ENCODE results near the gene RTTN. TPM values are rescaled to one million over a fixed set of nuclear protein-coding genes. Genes with fewer than 3 reads are reported as not detected.

RTTN gene
- total and polyA plus RNA-seq, 2 of the 4 experiments (the other 2 are of a cell fraction) = 5.8 to 19.9 TPM

- ChIA-PET POLR2A (ENCODE audit: unreplicated experiment) (no interaction called here), CTCF (no interaction called here)
- Histone ChIP-seq H4K8ac (ENCODE audit: low read depth in 2 of 2, low read length in 2 of 2) (no peak overlapping the region), H2BK5ac (ENCODE audit: low read depth, low read length, poor library complexity, severe bottlenecking) (no peak overlapping the region), H4K91ac (ENCODE audit: insufficient read depth, low read depth, low read length) (no peak overlapping the region), H3K18ac (ENCODE audit: low read depth, low read length) (no peak overlapping the region), H3K56ac (ENCODE audit: extremely low read depth, insufficient read depth, low read length) (no peak overlapping the region), H3K9ac (ENCODE audit: low read depth, low read length) (no peak overlapping the region), H3K9me1 (ENCODE audit: insufficient read depth, low read length) (0 out of 2 replicates have a peak, but pooled peaks cover 2% of the 10 kb centered on the region), H3K4me3 (ENCODE audit: insufficient read depth, low read depth, low read length) (no peak overlapping the region), H3K4me1 (ENCODE audit: control insufficient read depth, insufficient read depth, low read length) (no peaks in the 10 kb centered on the region), H3K36me3 (ENCODE audit: control insufficient read depth, insufficient read depth, low read length) (no peaks in the 10 kb centered on the region), H3K23ac (ENCODE audit: low read depth, low read length) (no peak overlapping the region), H2BK15ac (ENCODE audit: low read depth, low read length) (no peak overlapping the region), H3K27ac (ENCODE audit: insufficient read depth, low read length) (no peak overlapping the region), H3K14ac (replicated peaks; ENCODE audit: low read depth, low read length) (no peak overlapping the region), H3K79me1 (ENCODE audit: low read depth in 1 of 2, low read length in 2 of 2) (no peaks in the 10 kb centered on the region), H3K9me3 (ENCODE audit: control insufficient read depth, insufficient read depth, low read length) (no peaks in the 10 kb centered on the region), H4K20me1 (ENCODE audit: insufficient read depth, low read length) (no peaks in the 10 kb centered on the region), H2BK120ac (ENCODE audit: low read depth, low read length) (no peak overlapping the region), H3K4me2 (ENCODE audit: low read depth, low read length) (no peak overlapping the region), H2BK20ac (ENCODE audit: low read depth, low read length) (no peak overlapping the region), H2AFZ (replicated peaks; ENCODE audit: low read length, poor library complexity) (no peak overlapping the region), H3K27me3 (ENCODE audit: control insufficient read depth, insufficient read depth, low read length) (no peaks in the 10 kb centered on the region), H4K5ac (ENCODE audit: low read depth, low read length) (no peak overlapping the region), H2AK5ac (ENCODE audit: low read depth, low read length) (no peak overlapping the region), H3K4ac (ENCODE audit: low read depth, low read length) (no peak overlapping the region), H2AK9ac (replicated peaks; ENCODE audit: low read depth, low read length, poor library complexity) (no peak overlapping the region)
- intact Hi-C loops (cut with micrococcal nuclease) (no loop called here), dilution Hi-C loops (cut with HindIII; ENCODE audit: low sequenced_read_pairs, unreplicated experiment) (no loop called here), in situ Hi-C loops (cut with MboI; ENCODE audit: low sequenced_read_pairs) (no loop called here)
- no TSS peak for BruUV-seq (replicated peaks)
- 88% methylated on average over 5 of the region's 8 CpGs; no CpG with 5 or more reads in 1 of the 2 experiments for WGBS, 2 experiments (ENCODE audit: extremely low coverage in 2 of 2, insufficient read length in 1 of 2)
- DNase-seq = no peak
- no peak for ATAC-seq (ENCODE audit: low read depth)
- TF ChIP-seq RFX5 (IDR thresholded peaks at IDR 0.05; ENCODE audit: low read depth, low read length) = no peak
- no peak for TF ChIP-seq BHLHE40 (IDR thresholded peaks at IDR 0.05; ENCODE audit: low read depth, low read length)
- no peak for TF ChIP-seq RAD21 (IDR thresholded peaks at IDR 0.05; ENCODE audit: low read length)
- no peak for TF ChIP-seq SMC3 (IDR thresholded peaks at IDR 0.05; ENCODE audit: low read depth, low read length)
- no peak for TF ChIP-seq ELK1 (IDR thresholded peaks at IDR 0.05; ENCODE audit: borderline replicate concordance, low read depth, low read length)
- no peak for TF ChIP-seq MAZ (IDR thresholded peaks at IDR 0.05; ENCODE audit: borderline replicate concordance, low read depth, low read length)
- TF ChIP-seq, protein P1, sequence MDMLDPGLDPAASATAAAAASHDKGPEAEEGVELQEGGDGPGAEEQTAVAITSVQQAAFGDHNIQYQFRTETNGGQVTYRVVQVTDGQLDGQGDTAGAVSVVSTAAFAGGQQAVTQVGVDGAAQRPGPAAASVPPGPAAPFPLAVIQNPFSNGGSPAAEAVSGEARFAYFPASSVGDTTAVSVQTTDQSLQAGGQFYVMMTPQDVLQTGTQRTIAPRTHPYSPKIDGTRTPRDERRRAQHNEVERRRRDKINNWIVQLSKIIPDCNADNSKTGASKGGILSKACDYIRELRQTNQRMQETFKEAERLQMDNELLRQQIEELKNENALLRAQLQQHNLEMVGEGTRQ (IDR thresholded peaks at IDR 0.05; ENCODE audit: low read depth, low read length) = no peak
- no peak for TF ChIP-seq POLR2A (IDR thresholded peaks at IDR 0.05; ENCODE audit: low read depth, low read length)
- TF ChIP-seq MXI1 (IDR thresholded peaks at IDR 0.05; ENCODE audit: borderline replicate concordance, low read depth, low read length) = no peak
- no peak for TF ChIP-seq MAFK (IDR thresholded peaks at IDR 0.05; ENCODE audit: low read depth, low read length)
- TF ChIP-seq NFE2L2 (IDR thresholded peaks at IDR 0.05; ENCODE audit: low read depth, low read length) = no peak
- no peak for TF ChIP-seq CEBPB (IDR thresholded peaks at IDR 0.05; ENCODE audit: low read depth, low read length)
- no peak for TF ChIP-seq CTCF (conservative IDR thresholded peaks at IDR 0.05; ENCODE audit: low read depth, low read length)
- TF ChIP-seq RCOR1 (IDR thresholded peaks at IDR 0.05; ENCODE audit: insufficient replicate concordance, low read length) = no peak
- TF ChIP-seq CHD1 (IDR thresholded peaks at IDR 0.05; ENCODE audit: low read depth, low read length) = no peak
- no peak for TF ChIP-seq FOS (IDR thresholded peaks at IDR 0.05; ENCODE audit: low read depth, low read length)
Measured at GRCh38 chr18:69968039-69968438, 237.4 kb downstream of the RTTN start.
